Stimulated activated CD4-positive, alpha-beta T cell treated with anti-CD3 and anti-CD28 coated beads, Interleukin-2, amount 100 ng/mL, for 4 hours (primary cell): ENCODE measurements around the gene REEP6.
"Not testable (repeated sequence)": the region's sequence is repeated elsewhere in the genome, so short reads cannot be mapped to it uniquely, and the experiment has no call there.

Experiments
- DNase-seq: peaks from one replicate; pipeline ENCODE4 v3.0.0-alpha.2; 2020; ENCODE audit warnings: low read depth

The REEP6 gene

DNA sequence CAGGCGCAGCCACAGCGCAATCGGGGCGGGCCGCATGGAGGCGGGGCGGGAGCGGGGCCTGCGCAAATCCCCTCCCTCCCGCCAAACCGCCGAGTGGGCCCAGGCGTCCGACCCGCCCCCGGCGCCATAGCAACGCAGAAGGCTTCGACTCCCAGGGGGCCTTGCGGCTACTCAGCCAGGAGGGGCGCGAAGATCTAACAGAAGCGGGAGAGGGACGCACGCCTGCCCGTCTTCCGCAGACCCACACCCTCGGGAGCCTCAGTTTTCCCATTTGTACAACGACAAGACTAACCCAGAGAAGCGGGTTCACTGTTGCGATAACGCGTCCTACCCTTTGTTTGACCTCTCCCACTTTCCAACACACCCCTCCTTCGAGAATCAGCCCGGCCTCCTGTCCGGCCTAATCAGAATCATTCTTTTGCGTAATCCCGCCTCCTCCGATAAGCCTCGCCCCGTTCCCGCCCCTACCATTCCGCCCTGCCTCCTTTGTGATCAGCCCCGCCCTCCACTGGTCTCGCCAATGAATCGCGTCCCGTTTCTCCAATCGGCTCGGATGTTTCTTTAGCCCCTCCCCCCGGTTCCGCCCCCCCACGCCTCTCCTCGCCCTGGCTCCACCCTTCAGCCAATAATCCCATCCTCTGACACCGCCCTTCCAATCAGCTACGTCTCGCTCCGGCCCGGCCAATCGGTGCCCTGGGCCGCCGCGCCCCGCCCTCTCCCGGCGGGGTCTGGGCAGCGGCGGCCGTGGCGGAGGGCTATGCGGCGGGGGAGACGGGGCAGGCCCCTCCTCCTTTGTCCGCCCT, 469 bp upstream of the REEP6 start, which contains the start of gene PCSK4:
Gene PCSK4 (minus strand): TSS at position 40 of the 803 bp plus-strand sequence. CDS start 4 bp downstream, at position 36.
- DNase-seq, result peak; percentile 98

DNA sequence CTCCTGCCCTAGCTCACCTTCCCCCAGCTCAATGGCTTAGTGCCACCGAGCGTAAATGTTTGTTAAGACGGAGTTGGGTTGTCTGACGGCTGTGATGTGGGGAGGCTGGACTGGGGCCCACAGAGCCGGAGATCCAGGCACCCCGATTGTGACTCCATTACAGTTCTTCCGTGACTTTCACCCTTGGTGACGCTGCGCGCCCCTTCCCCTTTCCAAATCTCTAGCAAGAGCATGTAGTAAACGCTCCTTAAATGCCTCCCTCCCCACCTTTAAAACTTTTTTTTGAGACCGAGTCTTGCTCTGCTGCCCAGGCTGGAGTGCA, 829 bp downstream of the REEP6 start:
- DNase-seq, result no peak

DNA sequence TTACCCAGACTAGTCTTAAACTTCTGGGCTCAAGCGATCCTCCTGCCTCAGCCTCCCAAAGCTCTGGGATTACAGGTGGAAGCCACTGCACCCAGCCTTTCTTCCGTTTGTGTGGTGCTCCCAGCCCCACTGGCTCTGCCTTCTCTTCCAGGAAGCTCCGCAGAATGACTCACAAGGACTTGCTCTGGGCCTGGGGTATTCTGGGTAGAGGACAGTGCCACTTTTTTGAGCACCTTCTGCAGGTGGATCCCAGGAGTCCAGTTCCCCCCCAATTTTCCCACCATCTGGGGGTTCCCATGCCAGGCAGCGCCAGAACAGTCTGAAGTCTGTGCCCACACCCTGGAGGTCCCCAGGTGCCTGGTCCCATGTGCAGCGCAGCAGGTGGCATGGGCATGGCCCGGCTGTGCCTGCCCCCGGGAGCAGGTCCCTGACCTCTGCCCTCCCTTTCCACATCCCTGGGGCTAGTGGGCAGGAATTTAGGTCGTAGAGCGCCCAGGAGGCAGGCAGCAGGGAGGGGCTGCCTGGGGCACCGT, 1.6 kb downstream of the REEP6 start:
- no peak for DNase-seq

DNA sequence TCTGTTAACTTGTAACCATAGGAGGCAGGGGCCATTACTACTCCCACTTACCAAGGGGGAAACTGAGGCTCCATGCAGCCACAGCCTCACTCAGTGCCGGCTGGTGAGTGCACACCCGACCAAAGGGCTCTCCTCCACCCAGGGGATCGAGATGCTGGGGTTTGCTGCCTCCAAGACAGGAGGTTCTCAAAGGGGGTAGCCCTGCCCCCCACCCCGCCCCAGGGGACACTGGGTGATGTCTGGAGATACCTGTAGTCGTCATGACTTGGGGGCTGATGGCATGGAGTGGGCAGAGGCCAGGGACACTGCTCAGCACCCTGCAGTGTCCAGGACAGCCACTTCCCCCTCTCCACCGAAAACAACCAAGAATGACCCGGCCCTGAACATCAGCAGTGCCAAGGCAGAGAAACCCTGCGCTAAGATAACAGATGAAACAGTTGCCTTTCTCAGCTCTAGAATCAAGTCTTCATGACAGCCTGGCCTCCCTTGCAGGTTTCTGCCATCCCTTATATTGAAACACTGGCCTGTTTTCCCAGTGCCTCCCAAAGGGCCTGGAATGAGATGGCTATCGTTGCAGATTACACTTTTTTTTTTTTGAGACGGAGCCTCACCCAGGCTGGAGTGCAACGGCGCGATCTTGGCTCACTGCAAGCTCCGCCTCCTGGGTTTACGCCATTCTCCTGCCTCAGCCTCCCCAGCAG, 3.3 kb downstream of the REEP6 start:
- DNase-seq, result no peak

DNA sequence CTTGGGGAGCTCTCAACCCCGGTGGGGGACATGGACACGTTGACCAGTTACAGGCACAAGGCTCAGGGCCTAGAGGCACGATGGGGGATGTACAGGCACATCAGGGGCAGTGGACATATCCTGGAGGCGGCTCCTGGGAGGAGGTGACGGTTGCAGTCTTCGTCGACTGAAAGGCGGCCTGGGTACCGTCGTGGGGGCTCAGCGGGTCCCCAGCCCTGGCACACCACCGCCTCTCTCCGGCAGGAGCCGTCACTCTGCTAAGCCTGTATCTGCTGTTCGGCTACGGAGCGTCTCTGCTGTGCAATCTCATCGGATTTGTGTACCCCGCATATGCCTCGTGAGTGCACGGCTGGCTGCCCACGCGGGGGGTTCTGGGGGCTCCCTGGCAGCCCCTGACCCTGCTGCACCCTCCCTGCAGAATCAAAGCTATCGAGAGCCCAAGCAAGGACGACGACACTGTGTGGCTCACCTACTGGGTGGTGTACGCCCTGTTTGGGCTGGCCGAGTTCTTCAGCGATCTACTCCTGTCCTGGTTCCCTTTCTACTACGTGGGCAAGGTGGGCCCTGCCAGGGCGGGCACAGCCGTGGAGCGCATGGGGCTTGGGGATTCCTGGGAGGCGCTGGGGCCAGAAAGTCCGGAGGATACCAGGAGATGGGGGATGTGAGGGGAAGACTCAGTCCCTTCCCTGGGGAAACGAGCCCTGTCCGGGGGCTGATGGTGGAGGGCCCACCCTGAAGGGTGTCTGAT, 4.2 kb downstream of the REEP6 start:
- DNase-seq, result no peak

DNA sequence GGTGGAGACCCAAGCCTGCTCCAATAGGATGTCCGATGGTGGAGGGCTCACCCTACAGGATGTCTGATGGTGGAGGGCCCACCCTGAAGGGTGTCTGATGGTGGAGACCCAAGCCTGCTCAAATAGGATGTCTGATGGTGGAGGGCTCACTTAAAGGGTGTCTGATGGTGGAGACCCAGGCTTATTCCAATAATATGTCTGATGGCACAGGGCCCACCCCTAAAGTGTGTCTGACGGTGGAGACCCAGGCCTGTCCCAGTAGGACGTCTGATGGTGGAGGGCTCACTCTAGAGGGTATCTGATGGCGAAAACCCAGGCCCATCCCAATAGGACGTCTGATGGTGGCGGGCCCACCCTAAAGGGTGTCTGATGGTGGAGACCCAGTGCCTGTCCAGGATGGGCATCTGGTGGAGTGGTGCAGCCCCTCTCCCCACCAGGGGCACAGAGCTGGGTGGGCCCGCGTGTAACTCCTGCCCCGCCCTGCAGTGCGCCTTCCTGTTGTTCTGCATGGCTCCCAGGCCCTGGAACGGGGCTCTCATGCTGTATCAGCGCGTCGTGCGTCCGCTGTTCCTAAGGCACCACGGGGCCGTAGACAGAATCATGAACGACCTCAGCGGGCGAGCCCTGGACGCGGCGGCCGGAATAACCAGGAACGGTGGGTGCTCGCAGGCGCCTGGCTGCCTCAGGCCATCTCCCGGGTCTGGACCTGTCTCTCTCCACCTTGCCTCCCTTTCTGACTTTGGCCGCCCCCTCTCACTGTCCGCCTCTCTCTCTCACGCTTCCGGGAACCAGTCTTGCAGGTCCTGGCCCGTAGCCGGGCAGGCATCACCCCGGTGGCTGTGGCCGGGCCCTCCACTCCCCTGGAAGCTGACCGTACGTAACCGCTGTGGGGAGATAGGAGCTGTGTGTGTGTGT, 5.1 kb downstream of the REEP6 start:
- DNase-seq, result no peak

DNA sequence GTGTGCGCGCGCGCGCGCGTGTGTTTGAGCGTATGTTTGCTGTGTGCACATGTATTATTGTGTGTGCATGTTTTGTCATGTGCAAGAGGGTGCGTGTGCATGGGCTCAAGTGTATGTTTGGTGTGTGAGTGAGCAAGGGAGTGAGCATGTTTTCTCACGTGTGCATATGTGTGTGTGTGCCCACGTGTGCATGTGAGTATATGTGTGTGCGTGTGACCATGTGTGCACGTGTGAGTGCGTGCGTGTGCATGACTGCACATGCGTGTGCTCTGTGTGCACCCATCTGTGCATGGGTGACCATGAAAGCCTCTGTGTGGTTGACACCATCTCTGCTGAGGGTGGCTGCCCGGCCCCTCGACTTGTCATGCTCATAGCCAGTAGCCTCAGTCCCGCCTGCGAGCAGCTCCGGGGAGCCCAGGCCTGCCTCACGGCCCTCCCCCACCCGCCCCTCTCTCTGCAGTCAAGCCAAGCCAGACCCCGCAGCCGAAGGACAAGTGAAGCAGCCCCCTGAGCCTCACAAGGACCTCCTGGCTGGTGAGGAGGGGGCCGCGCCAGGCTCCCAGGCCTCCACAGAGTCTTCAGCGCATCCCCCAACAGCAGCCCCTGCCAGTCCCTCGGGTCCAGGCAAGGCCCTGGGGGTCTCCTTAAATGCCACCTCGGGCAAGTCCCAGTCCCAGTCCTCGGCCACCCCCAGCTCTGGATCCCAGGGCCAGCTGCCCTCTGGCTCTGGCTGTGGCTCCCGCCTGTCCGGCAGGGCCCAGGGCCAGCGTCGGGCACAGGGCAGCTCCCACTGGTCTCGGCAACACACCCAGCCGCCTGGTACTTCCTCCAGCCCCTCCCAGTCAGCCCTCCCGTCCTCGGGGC, 6.0 kb downstream of the REEP6 start:
- no peak for DNase-seq

DNA sequence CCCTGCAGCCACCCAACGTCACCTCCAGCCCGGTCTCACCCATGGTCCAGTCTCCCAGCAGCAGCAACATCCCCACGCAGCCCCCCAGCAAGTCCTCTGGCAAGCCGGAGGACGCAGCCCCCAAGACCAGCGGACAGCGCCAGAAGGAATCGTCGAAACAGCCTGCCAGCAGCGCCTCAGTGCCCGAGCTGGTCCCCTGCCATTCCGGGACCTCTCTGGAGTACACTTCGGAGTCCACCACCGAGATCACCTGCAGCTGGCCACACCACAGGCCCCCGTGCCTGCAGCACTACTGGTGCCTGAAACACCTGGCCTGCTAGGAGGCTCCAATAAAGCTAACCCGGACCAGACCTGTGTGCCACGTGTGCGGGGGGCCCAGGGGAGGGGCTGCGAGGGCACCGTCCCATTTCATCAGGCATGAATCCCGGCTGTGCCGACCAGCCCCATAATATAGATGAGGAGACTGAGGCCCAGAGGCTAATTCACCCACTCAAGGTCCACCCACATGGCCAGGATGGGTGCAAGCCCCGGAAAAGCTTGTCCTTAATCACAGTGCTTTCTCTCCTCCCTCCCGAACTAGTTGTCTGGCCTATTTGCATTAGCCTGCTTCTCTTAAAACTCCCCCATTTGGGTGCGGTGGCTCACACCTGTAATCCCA, 6.7 kb downstream of the REEP6 start:
- no peak for DNase-seq

DNA sequence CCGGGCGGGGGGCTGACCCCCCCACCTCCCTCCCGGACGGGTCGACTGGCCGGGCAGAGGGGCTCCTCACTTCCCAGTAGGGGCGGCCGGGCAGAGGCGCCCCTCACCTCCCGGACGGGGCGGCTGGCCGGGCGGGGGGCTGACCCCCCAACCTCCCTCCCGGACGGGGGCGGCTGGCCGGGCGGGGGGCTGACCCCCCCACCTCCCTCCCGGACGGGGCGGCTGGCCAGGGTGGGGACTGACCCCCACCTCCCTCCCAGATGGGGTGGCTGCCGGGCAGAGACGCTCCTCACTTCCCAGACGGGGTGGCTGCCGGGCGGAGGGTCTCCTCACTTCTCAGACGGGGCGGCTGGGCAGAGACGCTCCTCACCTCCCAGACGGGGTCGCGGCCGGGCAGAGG, 8.2 kb downstream of the REEP6 start:
- DNase-seq, result not testable (repeated sequence)

DNA sequence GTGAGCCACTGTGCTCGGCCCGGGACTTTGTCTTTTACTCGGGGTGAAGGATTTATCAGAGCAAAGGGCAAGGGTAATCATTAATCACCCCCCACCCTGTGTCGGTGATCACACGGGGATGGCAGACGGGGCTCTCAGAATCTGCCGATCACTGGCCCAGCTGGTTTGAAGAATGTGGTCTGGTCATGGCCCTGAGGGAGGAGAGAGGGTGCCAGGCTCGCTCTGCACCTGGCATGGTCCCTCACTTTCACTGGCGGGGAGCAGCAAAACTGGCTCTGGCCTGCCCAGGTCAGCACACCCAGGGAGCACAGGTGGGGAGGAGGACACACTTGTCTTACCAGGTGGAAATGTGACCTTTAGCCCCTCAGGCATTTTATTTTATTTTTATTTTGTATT, 10.2 kb downstream of the REEP6 start:
- no peak for DNase-seq

DNA sequence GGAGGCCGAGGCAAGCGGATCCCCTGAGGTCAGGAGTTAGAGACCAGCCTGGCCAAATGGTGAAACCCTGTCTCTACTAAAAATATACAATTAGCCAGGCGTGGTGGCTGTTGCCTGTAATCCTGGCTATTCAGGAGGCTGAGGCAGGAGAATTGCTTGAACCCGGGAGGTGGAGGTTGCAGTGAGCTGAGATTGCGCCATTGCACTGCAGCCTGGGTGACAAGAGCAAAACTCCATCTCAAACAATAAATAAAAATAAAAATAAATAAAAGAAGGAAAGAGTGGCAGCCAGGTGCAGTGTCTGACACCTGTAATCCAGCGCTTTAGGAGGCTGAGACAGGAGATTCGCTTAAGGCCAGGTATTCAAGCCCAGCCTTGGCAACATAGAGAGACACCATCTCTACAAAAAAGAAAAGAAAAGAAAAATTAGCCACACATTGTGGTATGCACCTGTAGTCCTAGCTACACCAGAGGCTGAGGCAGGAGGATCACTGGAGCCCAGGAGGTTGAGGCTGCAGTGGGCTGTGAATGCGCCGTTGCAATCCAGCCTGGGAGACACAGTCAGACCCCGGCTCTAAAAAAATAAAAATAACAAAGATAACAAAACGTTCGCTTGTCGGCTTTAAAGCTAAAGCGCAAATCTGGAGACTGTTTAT, 11.6 kb downstream of the REEP6 start:
- DNase-seq, result no peak

DNA sequence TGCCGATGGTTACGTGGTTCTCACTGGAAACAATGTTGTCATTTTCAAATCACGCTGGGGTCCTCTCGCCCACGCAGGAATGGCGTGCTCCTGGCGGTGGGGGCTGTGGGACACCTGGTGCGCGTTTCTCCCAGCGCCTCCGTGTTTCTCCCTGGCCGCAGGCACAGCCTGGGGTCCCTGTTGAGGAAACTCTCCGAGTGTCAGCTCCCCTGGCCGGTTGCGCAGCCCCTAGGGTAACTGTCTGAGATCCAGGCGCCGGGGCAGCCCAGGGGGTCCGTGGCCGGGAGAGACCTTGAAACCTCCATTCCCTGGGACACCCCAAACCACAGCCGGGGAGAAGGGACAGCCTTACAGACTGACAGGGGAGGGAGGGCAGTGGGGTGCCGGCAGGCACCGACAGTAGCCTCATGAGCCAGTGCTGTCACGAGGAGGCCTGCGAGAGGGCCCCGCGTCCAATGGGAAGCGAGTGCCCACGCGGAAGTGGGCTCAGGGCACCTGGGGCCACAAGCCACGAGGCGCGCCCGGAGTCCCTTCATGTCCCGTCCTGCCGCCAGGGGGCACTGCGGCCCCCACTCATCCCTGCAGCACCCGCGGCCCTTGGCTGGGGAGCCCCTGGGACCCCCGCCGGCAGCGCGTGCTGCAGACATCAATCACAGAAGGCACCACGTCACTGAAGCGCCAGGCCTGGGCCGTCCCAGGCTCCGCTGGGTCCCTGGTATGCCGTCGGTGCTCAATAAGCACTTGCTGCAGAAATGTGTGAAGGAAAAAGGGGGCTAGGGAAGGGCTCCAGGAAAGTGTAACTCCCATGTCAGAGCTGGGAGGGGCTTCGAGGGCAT, 12.3 kb downstream of the REEP6 start:
- peak; percentile 43 for DNase-seq

DNA sequence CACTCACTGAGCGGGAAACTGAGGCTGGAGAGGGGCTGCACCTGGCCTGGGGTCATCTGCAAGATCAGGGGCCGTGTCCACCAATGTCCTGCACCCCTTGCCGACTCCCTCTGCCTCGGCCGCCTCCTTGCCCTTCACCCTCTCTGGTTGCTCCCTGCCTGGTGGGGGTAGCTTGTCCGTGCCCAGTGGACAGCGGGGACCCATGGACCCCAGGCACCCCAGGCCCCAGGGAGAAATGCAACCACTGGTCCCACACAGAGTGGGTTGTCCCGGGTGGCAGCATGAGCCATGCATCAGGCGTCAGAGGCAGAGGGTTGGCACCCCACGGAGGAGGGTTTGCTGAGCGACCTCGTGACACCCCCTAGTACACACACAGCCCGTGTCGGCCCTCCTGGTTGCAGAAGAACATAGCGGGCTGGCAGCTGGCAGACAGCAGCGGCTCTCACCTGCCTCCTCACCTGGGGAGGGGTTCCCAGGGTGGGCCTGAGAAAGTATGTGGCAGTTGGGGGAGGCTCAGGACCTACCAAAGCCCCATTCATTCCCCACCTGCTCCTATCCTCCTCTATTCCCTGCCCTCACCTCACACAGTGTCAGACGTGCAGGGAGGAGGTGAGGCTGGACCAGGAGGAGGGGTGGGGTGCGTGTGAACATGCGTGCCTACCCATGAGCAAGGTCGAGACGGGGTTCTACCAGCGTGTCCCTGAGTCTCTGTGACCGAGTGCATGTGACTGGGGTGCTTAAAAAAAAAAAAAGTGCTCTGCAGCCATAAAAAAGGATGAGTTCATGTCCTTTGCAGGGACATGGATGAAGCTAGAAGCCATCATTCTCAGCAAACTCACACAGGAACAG, 13.2 kb downstream of the REEP6 start:
- DNase-seq, result no peak

DNA sequence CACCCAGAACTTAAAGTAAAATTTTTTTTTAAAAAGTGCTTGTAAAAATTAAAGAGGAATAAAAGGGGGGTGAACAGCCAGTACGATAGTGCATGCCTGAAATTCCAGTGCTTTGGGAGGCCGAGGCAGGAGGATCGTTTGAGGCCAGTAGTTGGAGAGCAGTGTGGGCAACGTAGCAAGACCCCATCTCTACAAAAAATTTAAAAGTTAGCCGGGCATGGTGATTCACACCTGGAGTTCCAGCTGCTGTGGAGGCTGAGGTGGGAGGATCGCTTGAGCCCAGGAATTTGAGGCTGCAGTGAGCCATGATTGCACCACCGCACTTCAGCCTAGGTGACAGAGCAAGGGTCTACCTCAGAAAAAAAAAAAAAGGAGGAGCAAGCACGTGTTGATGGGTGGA, 14.0 kb downstream of the REEP6 start:
- no peak for DNase-seq

DNA sequence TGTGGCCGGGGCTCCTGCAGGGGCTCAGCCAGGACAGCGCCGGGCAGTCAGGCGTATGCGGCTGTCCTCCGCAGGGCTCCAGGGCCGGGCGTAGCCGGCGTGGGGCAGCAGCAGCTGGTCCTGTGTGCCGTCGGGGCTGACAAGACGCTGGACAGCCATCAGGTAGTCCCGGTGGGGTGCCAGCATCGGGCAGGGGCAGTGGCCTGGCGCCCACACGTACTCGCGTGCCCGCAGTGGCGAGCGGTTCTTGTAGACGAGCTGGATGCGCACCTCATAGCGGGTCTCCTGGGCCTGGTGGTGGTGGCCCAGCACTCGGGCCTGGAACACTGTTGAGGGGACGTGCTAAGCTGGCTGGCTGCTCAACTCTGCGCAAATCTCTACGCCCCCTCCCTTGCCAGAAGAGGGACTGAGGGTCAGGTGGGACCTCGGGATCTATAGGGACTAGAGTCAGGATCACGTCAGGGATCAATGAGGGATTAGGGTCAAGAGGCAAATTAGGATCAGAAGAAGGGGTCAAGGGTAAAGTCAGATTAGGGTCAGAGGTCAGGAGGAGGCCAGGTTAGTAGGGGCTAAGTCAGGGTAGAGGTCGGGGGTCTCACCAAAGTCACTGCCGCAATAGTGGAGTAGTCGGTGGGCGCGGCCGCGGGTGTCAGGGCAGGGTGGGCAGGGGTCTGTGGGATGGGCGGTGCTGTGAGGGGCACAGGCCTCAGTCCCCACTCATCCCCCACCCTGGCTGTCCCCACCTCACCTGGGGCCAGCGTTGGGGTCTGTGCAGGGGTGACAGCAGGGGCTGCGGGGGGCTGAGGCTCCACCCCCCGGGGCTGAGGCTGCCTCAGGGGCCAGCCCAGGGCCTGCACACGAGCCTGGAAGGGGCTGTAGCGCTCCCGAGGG, 15.3 kb downstream of the REEP6 start:
- no peak for DNase-seq

DNA sequence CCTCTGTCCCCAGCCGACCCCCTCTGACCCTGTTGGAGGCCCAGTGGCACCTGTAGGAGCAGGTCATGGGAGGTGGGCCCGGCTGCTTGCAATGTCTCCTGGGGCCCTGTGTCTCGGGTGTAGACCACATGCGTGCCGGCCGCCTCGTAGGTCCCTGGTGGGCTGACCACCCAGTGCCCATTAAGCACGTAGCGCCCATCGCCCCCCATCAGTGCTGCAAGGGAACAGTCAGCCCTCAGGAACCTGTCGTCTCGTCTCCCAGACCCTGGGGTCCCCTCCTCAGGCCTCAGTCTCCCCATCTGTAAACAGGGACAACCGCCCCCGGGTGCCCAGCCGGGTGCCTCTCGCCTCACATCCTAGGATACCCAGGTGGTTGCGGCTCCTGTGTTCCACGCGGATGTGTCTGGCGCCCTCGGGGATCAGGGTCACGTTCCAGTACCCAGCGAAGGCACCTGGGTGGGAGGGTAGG, 16.2 kb downstream of the REEP6 start:
- no peak for DNase-seq
